OCI-LY1 (cell line): ENCODE results near the gene ADM2.

Experiments
- EZH2 ChIP-seq: fragments of 200-600 bp; sonication (generic), shearing (Covaris generic); IDR thresholded peaks from 2 replicates; pipeline ENCODE4 v1.8.0; 2017; ENCODE audit warnings: borderline replicate concordance, mixed run types, mild to moderate bottlenecking, antibody characterized with exemption, low read length, moderate library complexity, mixed read lengths
- TF ChIP-seq, protein P1 (sequence below): fragments of 200-600 bp; sonication (generic), shearing (Covaris generic); IDR thresholded peaks from 2 replicates; pipeline ENCODE4 v1.5.1; 2017; ENCODE audit warnings: mild to moderate bottlenecking, antibody characterized with exemption, low read length, moderate library complexity, mixed read lengths

DNA sequence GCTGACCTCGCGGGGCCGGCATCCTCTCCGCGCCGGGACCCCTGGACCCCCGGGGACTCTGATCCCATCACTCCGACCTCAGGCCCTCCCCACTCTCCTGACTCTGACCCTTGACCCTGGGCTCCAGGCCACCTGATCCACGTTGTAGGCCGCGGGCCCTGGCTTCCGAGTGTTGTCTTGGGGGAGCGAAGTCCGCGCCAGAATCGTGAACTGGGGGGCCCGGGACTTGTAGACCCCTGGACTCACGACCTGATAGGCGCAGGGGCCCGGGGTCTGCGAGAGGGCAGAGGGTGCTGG, 49.2 kb downstream of the ADM2 start:
- TF ChIP-seq, protein P1, sequence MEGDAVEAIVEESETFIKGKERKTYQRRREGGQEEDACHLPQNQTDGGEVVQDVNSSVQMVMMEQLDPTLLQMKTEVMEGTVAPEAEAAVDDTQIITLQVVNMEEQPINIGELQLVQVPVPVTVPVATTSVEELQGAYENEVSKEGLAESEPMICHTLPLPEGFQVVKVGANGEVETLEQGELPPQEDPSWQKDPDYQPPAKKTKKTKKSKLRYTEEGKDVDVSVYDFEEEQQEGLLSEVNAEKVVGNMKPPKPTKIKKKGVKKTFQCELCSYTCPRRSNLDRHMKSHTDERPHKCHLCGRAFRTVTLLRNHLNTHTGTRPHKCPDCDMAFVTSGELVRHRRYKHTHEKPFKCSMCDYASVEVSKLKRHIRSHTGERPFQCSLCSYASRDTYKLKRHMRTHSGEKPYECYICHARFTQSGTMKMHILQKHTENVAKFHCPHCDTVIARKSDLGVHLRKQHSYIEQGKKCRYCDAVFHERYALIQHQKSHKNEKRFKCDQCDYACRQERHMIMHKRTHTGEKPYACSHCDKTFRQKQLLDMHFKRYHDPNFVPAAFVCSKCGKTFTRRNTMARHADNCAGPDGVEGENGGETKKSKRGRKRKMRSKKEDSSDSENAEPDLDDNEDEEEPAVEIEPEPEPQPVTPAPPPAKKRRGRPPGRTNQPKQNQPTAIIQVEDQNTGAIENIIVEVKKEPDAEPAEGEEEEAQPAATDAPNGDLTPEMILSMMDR = no peak
- no peak for TF ChIP-seq EZH2
